ENCODE results near the gene SDSL.

SDSL gene

GRCh38 chr12:113396828-113397496, 25.2 kb upstream of the SDSL start:
- DNase-seq = no peak

GRCh38 chr12:113397497-113398197, 24.5 kb upstream of the SDSL start:
- DNase-seq = no peak

DNA sequence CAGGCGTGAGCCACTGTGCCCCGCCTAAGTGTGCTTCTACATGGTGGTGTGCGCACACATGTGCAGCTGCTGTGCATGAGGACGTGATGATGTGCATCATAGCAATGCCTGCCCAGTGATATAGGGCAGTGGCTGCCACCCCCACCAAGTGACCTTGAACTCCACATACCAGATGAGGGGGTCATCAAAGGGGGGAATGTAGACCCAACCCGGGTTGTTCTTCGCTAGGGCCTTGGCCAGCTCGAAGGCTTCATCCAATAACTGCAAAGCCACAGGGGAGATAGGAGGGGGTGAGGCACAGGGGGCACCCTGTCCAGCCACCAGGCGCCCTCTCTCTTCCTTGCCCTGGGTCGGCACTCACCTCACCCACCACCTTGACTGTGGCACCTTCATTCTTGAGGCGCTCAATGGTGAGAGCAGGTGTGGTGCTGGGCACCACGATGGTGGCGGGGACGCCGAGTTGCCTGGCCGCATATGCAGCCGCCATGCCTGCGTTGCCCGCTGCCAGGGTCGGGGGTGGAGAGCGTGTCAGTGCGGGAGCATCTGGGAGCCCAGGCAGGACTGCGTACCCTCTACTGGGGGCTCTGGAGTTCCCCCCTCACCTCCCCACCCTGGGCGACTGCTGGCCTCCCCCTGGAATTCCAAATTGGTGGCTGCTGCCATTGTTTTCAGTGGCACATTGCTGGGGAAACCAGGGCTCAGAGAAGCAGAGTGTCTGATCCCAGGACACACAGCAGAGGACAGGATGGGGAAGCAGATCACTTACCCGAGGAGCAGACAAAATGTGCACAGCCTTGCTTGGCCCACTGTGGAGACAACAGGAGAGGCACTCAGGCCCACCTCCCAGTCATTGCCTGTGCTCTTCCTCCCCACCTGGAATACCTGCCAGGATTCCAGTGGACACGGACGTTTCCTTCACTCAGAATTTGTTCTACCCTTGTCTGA, 23.6 kb upstream of the SDSL start:
- DNase-seq = no peak

GRCh38 chr12:113399490-113399889, 22.7 kb upstream of the SDSL start:
- DNase-seq = no peak

DNA sequence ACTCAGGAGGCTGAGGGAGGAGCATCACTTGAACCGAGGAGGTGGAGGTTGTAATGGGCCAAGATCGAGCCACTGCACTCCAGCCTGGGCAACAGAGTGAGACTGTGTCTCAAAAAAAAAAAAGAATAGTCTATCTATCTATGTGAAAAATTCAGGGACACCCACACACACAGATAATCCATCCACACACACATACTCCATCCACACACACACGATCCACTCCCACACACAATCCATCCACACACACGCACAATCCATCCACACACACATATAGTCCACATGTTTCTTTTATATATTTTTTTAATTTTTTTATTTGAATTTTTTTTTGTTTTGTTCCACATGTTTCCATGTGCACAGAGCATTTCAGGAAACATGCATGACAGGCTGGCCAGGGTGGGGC, 21.8 kb upstream of the SDSL start:
- no peak for DNase-seq

GRCh38 chr12:113401066-113402000, 20.8 kb upstream of the SDSL start:
- DNase-seq = no peak

DNA sequence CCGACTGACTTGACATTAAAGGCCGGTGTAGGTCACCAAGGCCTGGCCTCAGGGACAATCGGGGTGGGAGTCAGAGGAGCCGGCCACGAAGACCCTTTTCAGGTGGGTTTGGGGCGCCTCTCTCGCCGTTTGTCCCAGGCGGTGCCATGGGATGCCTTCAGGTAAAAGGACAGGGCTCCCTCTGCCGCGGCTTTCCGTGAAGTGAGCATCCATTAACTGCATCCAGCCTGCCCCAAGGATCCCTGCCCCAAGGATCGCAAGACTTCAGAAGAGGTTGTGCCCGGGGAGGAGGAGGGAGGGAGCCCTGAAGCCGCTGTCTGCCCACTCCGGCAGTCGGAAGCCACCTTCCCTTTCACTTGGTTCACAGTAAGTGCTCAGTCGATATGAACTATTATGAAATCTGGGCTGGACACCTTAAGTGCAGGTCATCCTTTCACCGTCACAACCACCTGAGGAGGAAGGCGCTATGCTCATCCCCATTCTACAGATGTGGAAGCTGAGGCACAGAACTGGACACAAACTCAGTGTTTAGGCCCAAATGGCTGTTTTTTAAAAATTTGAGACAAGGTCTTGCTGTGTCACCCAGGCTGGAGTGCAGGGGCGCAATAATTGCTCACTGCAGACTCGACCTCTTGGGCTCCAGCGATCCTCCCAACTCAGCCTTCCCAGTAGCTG, 19.5 kb upstream of the SDSL start:
- no peak for DNase-seq

DNA sequence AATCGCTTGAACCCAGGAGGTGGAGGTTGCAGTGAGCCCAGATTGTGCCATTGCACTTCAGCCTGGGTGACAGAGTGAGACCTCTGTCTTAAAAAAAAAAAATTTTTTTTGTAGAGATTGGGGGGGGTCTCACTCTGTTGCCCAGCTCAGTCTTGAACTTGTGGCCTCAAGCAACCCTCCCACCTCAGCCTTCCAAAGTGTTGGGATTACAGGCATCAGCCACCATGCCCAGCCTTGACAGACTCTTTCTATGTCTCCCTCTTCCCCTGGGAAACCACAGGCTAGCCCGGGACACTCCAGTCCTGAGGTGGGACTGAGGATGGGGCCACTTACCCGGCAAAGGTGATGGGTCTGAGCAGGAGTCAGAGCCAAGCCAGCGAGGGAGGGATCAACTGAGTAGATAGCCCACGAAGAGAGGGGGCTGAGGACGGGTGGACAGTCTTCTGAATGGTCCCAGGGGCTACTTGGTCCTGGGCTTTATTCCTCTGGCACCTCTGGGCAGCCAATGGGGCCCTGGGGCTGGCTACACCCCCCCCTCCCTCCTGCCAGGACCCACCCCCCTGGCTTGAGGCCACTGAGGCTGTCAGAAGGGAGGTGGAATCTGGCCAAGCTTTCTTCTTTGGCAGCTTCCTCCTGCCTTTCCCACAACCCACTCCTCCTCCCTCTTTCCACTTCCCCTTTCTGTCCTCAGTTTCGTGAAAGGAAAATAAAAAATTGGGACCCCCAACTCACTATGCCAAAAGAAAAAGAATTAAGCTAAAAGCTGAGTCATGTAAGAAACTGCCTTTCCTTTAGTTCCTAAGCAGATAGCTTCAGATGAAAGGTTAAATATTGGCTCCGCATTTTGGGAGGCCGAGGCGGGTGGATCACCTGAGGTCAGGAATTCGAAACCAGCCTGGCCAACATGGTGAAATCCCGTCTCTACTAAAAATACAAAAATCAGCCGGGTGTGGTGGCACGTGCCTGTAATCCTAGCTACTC, 18.5 kb upstream of the SDSL start, which contains the start of gene SDS:
SDS (minus strand) TSS at position 453 of the 981 bp plus-strand sequence. CDS start 4,179 bp downstream, outside the sequence.
- no peak for DNase-seq

DNA sequence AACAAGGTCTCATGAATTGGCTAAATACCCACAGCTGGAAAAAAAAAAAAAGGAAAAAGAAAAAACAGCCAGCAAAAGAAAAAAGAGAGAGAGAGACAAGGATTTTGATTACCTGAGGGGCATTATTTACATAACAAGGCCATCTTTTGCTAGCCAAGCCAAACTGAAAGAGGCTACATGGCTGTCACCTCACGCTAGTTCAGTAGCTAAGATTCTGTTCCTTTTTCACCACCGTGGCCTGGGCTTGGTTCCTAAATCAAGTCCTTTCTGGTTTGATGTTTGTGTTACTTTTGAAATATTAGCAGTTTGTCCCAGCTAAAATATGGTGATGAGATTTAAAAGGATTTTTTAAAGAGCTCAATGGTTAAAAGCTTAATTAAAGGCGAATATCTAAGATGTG, 16.5 kb upstream of the SDSL start:
- DNase-seq = no peak

- DNase-seq = no peak
Measured at GRCh38 chr12:113407931-113408600, 14.1 kb upstream of the SDSL start.

- no peak for DNase-seq
Measured at GRCh38 chr12:113408756-113409298, 13.4 kb upstream of the SDSL start.

GRCh38 chr12:113409462-113410124, 12.6 kb upstream of the SDSL start:
- no peak for DNase-seq

DNA sequence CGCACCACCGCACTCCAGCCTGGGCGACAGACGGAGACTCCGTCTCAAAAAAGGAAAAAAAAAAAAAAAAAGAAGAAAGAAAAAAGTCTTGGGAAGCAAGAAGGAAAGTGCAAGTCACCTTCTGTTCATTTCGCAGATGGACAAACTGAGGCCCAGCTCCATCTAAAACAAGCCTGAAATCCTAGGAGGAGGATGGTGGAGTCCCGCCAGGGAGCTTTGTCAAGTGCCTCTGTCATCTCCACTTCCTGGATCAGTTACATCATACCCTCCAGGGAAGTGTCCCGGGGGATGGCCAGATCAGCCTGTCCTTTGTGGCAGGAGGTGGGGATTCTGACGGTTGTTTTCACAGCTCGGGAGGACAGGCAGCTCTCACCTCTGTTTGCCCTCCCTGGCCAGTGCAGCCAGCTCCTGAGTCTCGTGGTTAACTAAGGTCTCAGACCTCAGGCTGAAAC, 8.7 kb upstream of the SDSL start:
- no peak for DNase-seq

- no peak for DNase-seq
Measured at GRCh38 chr12:113414519-113415038, 7.6 kb upstream of the SDSL start.

- no peak for DNase-seq
Measured at GRCh38 chr12:113416091-113416754, 6.0 kb upstream of the SDSL start.

DNA sequence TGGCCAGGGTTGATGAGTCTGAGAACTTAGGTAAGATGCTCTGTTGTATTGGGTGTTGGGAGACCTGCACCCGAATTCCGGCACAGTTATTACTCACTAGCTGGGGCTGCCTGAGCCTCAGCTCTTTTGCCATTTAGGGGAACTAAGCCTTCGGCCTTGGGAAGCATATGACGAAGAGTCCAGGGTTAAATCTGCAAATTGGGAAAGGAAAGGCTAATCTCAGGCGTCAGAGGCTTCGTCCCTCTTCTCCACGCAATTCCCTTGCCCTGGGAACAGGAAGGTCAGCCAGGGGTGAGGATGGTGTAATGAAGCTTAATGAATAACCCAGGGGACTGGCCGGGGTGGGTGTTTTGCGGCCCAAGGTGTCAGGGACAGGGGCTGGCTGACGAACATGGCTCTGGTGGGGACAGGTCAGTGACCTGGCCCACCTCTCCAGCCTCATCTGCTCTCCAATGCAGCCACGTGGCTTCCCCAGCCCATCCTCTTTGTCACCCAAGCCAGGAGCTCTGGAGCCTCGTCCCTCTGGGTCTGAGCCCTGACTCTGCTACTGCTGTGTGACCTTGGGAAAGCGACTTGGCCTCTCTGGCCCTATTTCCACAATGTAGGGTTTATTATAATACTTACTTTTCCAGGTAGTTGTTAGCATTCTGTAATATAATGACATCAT, 3.8 kb upstream of the SDSL start:
- DNase-seq = no peak

- no peak for DNase-seq
Measured at GRCh38 chr12:113420996-113421595, 1.1 kb upstream of the SDSL start.

Data from activated effector memory CD4-positive, alpha-beta T cell treated with Interleukin-2 at 50 U/mL for 16 hours (primary cell).